Esophagus (tissue), 2 donors: ENCODE results near the gene TMA7. TPM values are rescaled to one million over a fixed set of nuclear protein-coding genes. Genes with fewer than 3 reads are reported as not detected.
A peak's percentile ranks its signal among the peaks of the same experiment; 100 is the strongest.

ENCODE experiments used
- H3K27ac ChIP-seq, 2 donors: one replicate each; pipeline ENCODE4 v1.5.1; 2013; ENCODE audit warnings: low read depth in 2 of 2, mild to moderate bottlenecking in 2 of 2, inconsistent platforms in 1 of 2, low read length in 1 of 2, moderate library complexity in 1 of 2
- H3K27me3 ChIP-seq, 2 donors: one replicate each; pipeline ENCODE4 v1.6.1; 2013; ENCODE audit warnings: low read length in 2 of 2, control low read depth in 1 of 2, mild to moderate bottlenecking in 1 of 2; ENCODE audit not compliant: insufficient read depth in 2 of 2, control insufficient read depth in 1 of 2
- H3K36me3 ChIP-seq, 2 donors: one replicate each; pipeline ENCODE4 v1.6.1; 2013; ENCODE audit warnings: low read length in 1 of 2; ENCODE audit not compliant: control insufficient read depth in 2 of 2, insufficient read depth in 2 of 2
- H3K4me1 ChIP-seq, 2 donors: one replicate each; pipeline ENCODE4 v1.6.1; 2013; ENCODE audit warnings: low read length in 1 of 2; ENCODE audit not compliant: control insufficient read depth in 2 of 2, insufficient read depth in 2 of 2
- H3K4me3 ChIP-seq, 2 donors: one replicate each; pipeline ENCODE4 v1.5.1; 2013; ENCODE audit warnings: low read length in 2 of 2, mild to moderate bottlenecking in 2 of 2, low read depth in 1 of 2, moderate library complexity in 1 of 2
- H3K9me3 ChIP-seq, 2 donors: one replicate each; pipeline ENCODE4 v1.6.1; 2013; ENCODE audit warnings: mild to moderate bottlenecking in 2 of 2, low read depth in 1 of 2, low read length in 1 of 2, moderate library complexity in 1 of 2; ENCODE audit not compliant: control insufficient read depth in 2 of 2, insufficient read depth in 1 of 2
- WGBS, 2 donors: extraction: QIAGEN DNeasy Blood & Tissue Kit; methylation state at CpG; one replicate each; pipeline ENCODE4 v1.1.7; 2013; 5-methylcytosine and 5-hydroxymethylcytosine counted together
- polyA plus RNA-seq, 2 donors: library from polyadenylated mRNA; stranded (reverse); fragments of 200-250 nt; gene quantifications; one replicate each; pipeline ENCODE4 v1.2.3, GENCODE V29; 2013
- donor health status: healthy with polysubstance abuse.
- donor health status: Bipolar disorder and iron deficiency.

Gene TMA7
- polyA plus RNA-seq, 2 donors = 364 to 613 TPM

GRCh38 chr3:48420561-48420960 is 19.5 kb upstream of the TMA7 start:
- WGBS, 2 donors = 84 to 87% methylated on average over 14 of the region's 14 CpGs
- Histone ChIP-seq H3K4me3 (no peak overlapping the region), H3K27me3 (no peaks in the 10 kb centered on the region), H3K4me1 (peaks cover 11 to 36% of the 10 kb centered on the region in 2 donors), H3K27ac (no peak overlapping the region), H3K36me3 (peaks cover 9 to 73% of the 10 kb centered on the region in 2 donors), H3K9me3 (peaks cover 0 to 2% of the 10 kb centered on the region in 2 donors)

GRCh38 chr3:48422272-48422671 is 17.8 kb upstream of the TMA7 start:
- peaks cover 0 to 2% of the 10 kb centered on the region in 2 donors for H3K9me3 ChIP-seq
- H3K27ac ChIP-seq = peak overlapping the region; percentile 31 to 34
- H3K4me3 ChIP-seq = no peak overlapping the region
- WGBS, 2 donors = 66 to 68% methylated on average over 3 of the region's 3 CpGs
- peaks cover 0 to 59% of the 10 kb centered on the region in 2 donors for H3K36me3 ChIP-seq
- peaks cover 11 to 50% of the 10 kb centered on the region in 2 donors for H3K4me1 ChIP-seq
- no peaks in the 10 kb centered on the region for H3K27me3 ChIP-seq

- Histone ChIP-seq H3K36me3 (peaks cover 0 to 55% of the 10 kb centered on the region in 2 donors), H3K4me1 (peaks cover 11 to 53% of the 10 kb centered on the region in 2 donors)
- WGBS, 2 donors = 79 to 93% methylated on average over 8 of the region's 8 CpGs
These were observed 17.4 kb upstream of the TMA7 start for GRCh38 chr3:48422681-48423080.

GRCh38 chr3:48423241-48423882 is 16.7 kb upstream of the TMA7 start:
- 76 to 82% methylated on average over 25 of the region's 25 CpGs for WGBS, 2 donors
- peaks cover 11 to 53% of the 10 kb centered on the region in 2 donors for H3K4me1 ChIP-seq
- peaks cover 0 to 48% of the 10 kb centered on the region in 2 donors for H3K36me3 ChIP-seq
- H3K4me3 ChIP-seq = no peak overlapping the region
- H3K27me3 ChIP-seq = no peaks in the 10 kb centered on the region
- no peaks in the 10 kb centered on the region for H3K9me3 ChIP-seq
- no peak overlapping the region for H3K27ac ChIP-seq

More at GRCh38 chr3:48422681-48423080, 17.4 kb upstream of the TMA7 start:
- Histone ChIP-seq H3K27ac (peak overlapping the region; percentile 31 to 34), H3K27me3 (no peaks in the 10 kb centered on the region), H3K4me3 (no peak overlapping the region), H3K9me3 (peaks cover 0 to 2% of the 10 kb centered on the region in 2 donors)

GRCh38 chr3:48423883-48424695 is 16.0 kb upstream of the TMA7 start:
- H3K4me1 ChIP-seq = peaks cover 11 to 53% of the 10 kb centered on the region in 2 donors
- no peaks in the 10 kb centered on the region for H3K9me3 ChIP-seq
- no peak overlapping the region for H3K4me3 ChIP-seq
- WGBS, 2 donors = 77 to 78% methylated on average over 27 of the region's 27 CpGs
- peak overlapping the region in 1 of 2 donors; percentile 13 for H3K27ac ChIP-seq
- H3K27me3 ChIP-seq = no peaks in the 10 kb centered on the region
- H3K36me3 ChIP-seq = peaks cover 0 to 42% of the 10 kb centered on the region in 2 donors

GRCh38 chr3:48425281-48425812 is 14.7 kb upstream of the TMA7 start:
- Histone ChIP-seq H3K9me3 (no peaks in the 10 kb centered on the region), H3K36me3 (peaks cover 0 to 31% of the 10 kb centered on the region in 2 donors), H3K27ac (peak overlapping the region in 1 of 2 donors; percentile 51), H3K4me1 (peaks cover 15 to 54% of the 10 kb centered on the region in 2 donors), H3K4me3 (no peak overlapping the region), H3K27me3 (no peaks in the 10 kb centered on the region)
- WGBS, 2 donors = 33 to 47% methylated on average over 11 to 13 of the region's 13 CpGs

GRCh38 chr3:48426401-48426909 is 13.6 kb upstream of the TMA7 start:
- Histone ChIP-seq H3K4me3 (peak overlapping the region in 1 of 2 donors; percentile 68), H3K36me3 (peaks cover 0 to 22% of the 10 kb centered on the region in 2 donors), H3K27ac (peak overlapping the region; percentile 74 to 93), H3K27me3 (no peaks in the 10 kb centered on the region), H3K9me3 (no peaks in the 10 kb centered on the region), H3K4me1 (peaks cover 19 to 65% of the 10 kb centered on the region in 2 donors)
- 34 to 44% methylated on average over 11 of the region's 11 CpGs for WGBS, 2 donors

- H3K27ac ChIP-seq = peak overlapping the region; percentile 93 to 96
- WGBS, 2 donors = 32 to 43% methylated on average over 8 of the region's 8 CpGs
- H3K4me1 ChIP-seq = peaks cover 17 to 63% of the 10 kb centered on the region in 2 donors
- no peaks in the 10 kb centered on the region for H3K9me3 ChIP-seq
- H3K36me3 ChIP-seq = peaks cover 0 to 20% of the 10 kb centered on the region in 2 donors
- peak overlapping the region; percentile 68 to 74 for H3K4me3 ChIP-seq
- no peaks in the 10 kb centered on the region for H3K27me3 ChIP-seq
These were observed 13.0 kb upstream of the TMA7 start for GRCh38 chr3:48426944-48427629.

- Histone ChIP-seq H3K4me1 (peaks cover 15 to 63% of the 10 kb centered on the region in 2 donors), H3K27me3 (no peaks in the 10 kb centered on the region), H3K9me3 (no peaks in the 10 kb centered on the region), H3K27ac (peak overlapping the region; percentile 93 to 96), H3K36me3 (peaks cover 0 to 18% of the 10 kb centered on the region in 2 donors), H3K4me3 (peak overlapping the region; percentile 68 to 74)
- WGBS, 2 donors = 44 to 45% methylated on average over 9 of the region's 9 CpGs
These were observed 12.5 kb upstream of the TMA7 start for GRCh38 chr3:48427630-48427962.
